HG03108 (cell line): ENCODE measurements around the gene NEMF.
A peak's percentile ranks its signal among the peaks of the same experiment; 100 is the strongest.
"Not testable (repeated sequence)": the region's sequence is repeated elsewhere in the genome, so short reads cannot be mapped to it uniquely, and the experiment has no call there.

Experiments
- ATAC-seq: cut with Tn5 transposase; IDR thresholded peaks from one replicate; pipeline ENCODE4 v1.9.1; 2021; ENCODE audit warnings: moderate library complexity; ENCODE audit not compliant: unreplicated experiment

The NEMF gene

GRCh38 chr14:49852301-49853157 is at the start of gene NEMF:
Gene NEMF (minus strand): TSS chr14:49852788. CDS start chr14:49852753, 35 bp downstream.
- peak; percentile 75 for ATAC-seq

GRCh38 chr14:49900973-49901372 is 48.4 kb upstream of the NEMF start:
- no peak for ATAC-seq

- no peak for ATAC-seq
Observed at GRCh38 chr14:49898485-49898884, 45.9 kb upstream of the NEMF start.

- ATAC-seq = no peak
Observed at GRCh38 chr14:49897965-49898364, 45.4 kb upstream of the NEMF start.

- no peak for ATAC-seq
Observed at GRCh38 chr14:49897414-49897813, 44.8 kb upstream of the NEMF start.

- no peak for ATAC-seq
Observed at GRCh38 chr14:49896966-49897365, 44.4 kb upstream of the NEMF start.

GRCh38 chr14:49896272-49896671 is 43.7 kb upstream of the NEMF start:
- ATAC-seq = not testable (repeated sequence)

GRCh38 chr14:49895480-49895879 is 42.9 kb upstream of the NEMF start:
- ATAC-seq = no peak

GRCh38 chr14:49894214-49895107 is 41.9 kb upstream of the NEMF start:
- ATAC-seq = not testable (repeated sequence)

GRCh38 chr14:49893309-49894213 is 41.0 kb upstream of the NEMF start:
- peak; percentile 28 for ATAC-seq

GRCh38 chr14:49892636-49893308 is 40.2 kb upstream of the NEMF start, which contains the start of gene ARF6:
Gene ARF6 (plus strand): TSS chr14:49893082. CDS start chr14:49893737, 655 bp downstream.
- ATAC-seq = peak; percentile 81

- ATAC-seq = peak; percentile 40
Observed at GRCh38 chr14:49892301-49892635, 39.7 kb upstream of the NEMF start.

GRCh38 chr14:49888293-49888692 is 35.7 kb upstream of the NEMF start:
- ATAC-seq = no peak

GRCh38 chr14:49886523-49886922 is 33.9 kb upstream of the NEMF start:
- no peak for ATAC-seq

- no peak for ATAC-seq
Observed at GRCh38 chr14:49882826-49883694, 30.5 kb upstream of the NEMF start.

- no peak for ATAC-seq
Observed at GRCh38 chr14:49881350-49882001, 28.9 kb upstream of the NEMF start.

- ATAC-seq = no peak
Observed at GRCh38 chr14:49880267-49881064, 27.9 kb upstream of the NEMF start.

GRCh38 chr14:49879646-49880204 is 27.1 kb upstream of the NEMF start:
- ATAC-seq = no peak
